BLaER1 treated with 17β-estradiol and CSF1 and Interleukin-3, amounts not matched to agents 10 nM and 100 nM (cell line): ENCODE measurements around the gene IGSF9B.

ENCODE experiments used
- H3K27ac ChIP-seq, 11 experiments: shearing (Covaris generic); formaldehyde crosslinking; 2 replicates each; pipeline ENCODE4 v1.8.1; 2022
- H3K27me3 ChIP-seq, 11 experiments: shearing (Covaris generic); formaldehyde crosslinking; 2 replicates each; pipeline ENCODE4 v1.8.1; 2022
- H3K36me3 ChIP-seq, 11 experiments: shearing (Covaris generic); formaldehyde crosslinking; 2 replicates each; pipeline ENCODE4 v1.8.1; 2022
- H3K4me1 ChIP-seq, 10 experiments: shearing (Covaris generic); formaldehyde crosslinking; 2 replicates each; pipeline ENCODE4 v1.8.1; 2022
- H3K4me2 ChIP-seq, 11 experiments: shearing (Covaris generic); formaldehyde crosslinking; 2 replicates each; pipeline ENCODE4 v1.8.1; 2022
- H3K4me3 ChIP-seq, 10 experiments: shearing (Covaris generic); formaldehyde crosslinking; 2 replicates each; pipeline ENCODE4 v1.8.1; 2022
- H3K9ac ChIP-seq, 11 experiments: shearing (Covaris generic); formaldehyde crosslinking; 2 replicates each; pipeline ENCODE4 v1.8.1; 2022
- H3K9me3 ChIP-seq, 11 experiments: shearing (Covaris generic); formaldehyde crosslinking; replicated peaks in 1 of 11; 2 replicates each; pipeline ENCODE4 v1.8.1; 2022
- H4K20me1 ChIP-seq, 11 experiments: shearing (Covaris generic); formaldehyde crosslinking; 2 replicates each; pipeline ENCODE4 v1.8.1; 2022
- Cebpa-rat ChIP-seq, 11 experiments: shearing (Covaris generic); IDR thresholded peaks; 2 replicates each; pipeline ENCODE4 v1.8.1; 2022

IGSF9B gene

DNA sequence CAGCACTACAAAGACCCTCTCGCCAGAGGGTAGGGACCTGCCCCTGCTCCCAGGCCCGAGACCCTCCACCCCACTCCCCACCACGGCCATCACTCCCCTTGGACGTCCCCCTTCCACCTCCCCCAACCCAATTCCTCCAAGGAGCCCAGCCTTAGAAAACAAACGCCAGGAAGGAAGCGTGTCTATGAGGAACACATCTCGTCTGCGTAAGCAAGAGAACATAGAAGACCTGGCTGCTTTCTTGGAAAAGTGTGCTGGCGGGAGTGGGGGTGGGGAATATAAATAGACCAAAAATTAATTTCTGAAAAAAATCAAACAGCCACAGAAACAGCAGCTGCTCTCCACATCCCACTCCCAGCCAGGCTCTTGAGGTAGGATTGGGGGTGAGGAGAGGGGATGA is 23.9 kb upstream of the IGSF9B start:
- no peaks in the 10 kb centered on the region for H3K27me3 ChIP-seq
- peaks cover 9 to 62% (median 53%) of the 10 kb centered on the region in 10 experiments; a peak in 19 of 20 replicates for H3K4me1 ChIP-seq
- H3K27ac ChIP-seq, result no peak overlapping the region

DNA sequence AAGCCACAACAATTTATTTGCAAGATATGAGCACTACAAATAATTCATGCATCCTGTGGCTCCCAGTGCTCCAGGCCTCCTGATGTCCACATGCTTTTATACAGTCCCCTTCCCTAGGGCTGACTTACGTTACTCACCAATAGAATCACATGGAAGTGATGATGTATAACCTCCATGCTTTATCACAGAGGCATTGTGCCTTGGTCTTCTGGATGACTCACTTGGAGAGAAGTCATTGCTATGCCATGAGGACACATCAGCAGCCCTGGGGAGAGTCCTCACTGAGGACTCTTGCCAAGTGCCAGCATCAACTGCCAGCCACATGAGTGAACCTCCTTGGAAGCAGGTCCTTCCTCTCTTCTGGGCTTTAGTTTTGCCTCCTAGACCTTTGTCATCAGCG is 22.0 kb upstream of the IGSF9B start:
- Histone ChIP-seq H3K4me2 (no peak overlapping the region), H4K20me1 (peaks cover 0 to 15% (median 0%) of the 10 kb centered on the region in 11 experiments; a peak in 2 of 22 replicates), H3K9ac (no peak overlapping the region), H3K36me3 (no peaks in the 10 kb centered on the region), H3K27me3 (no peaks in the 10 kb centered on the region), H3K27ac (no peak overlapping the region), H3K4me3 (no peak overlapping the region), H3K9me3 (no peaks in the 10 kb centered on the region), H3K4me1 (peaks cover 9 to 43% (median 35%) of the 10 kb centered on the region in 10 experiments; a peak in 19 of 20 replicates)
- TF ChIP-seq Cebpa-rat (IDR thresholded peaks at IDR 0.05), result no peak

More for the DNA sequence above, 23.9 kb upstream of the IGSF9B start:
- TF ChIP-seq Cebpa-rat (IDR thresholded peaks at IDR 0.05), result no peak
- Histone ChIP-seq H3K36me3 (no peaks in the 10 kb centered on the region), H3K4me2 (peak overlapping the region in 10 of 11 experiments; percentile 9 to 90 (median 79); a peak in 17 of 22 replicates), H3K9ac (no peak overlapping the region; a peak in 1 of 22 replicates), H4K20me1 (peaks cover 0 to 9% (median 0%) of the 10 kb centered on the region in 11 experiments; a peak in 2 of 22 replicates), H3K9me3 (no peaks in the 10 kb centered on the region), H3K4me3 (no peak overlapping the region)

DNA sequence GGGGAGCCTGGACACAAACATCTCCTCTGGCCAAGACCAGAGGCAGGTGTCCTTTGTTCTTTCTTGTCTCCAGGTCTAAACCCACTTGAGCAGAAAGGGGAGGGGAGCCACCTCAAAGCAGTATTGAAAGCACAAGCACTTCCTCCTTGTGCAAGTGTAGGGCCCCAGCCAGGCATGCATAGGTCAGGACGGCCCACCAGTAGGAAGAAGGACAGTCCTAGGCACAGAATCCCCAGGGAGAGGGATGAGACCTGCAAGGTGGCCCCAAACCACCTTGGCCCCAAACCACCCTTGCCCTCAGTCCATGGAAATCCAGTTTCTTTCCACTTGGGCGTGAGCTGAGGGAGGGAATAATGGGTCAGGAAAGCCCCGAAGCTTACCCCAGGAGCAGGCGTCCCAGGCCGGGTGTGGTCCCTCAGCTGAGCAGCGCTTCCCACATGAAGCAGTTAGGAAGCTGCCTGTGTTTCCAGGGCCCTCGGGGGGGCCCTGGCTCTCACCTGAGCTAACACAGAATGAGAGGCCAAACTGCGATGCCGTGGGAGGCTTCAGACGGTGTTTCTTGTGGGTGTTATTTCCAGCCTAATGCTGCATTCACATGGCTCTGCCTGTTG is 20.4 kb upstream of the IGSF9B start:
- H3K9ac ChIP-seq, result no peak overlapping the region
- TF ChIP-seq Cebpa-rat (IDR thresholded peaks at IDR 0.05), result no peak
- no peak overlapping the region for H3K4me3 ChIP-seq
- no peak overlapping the region for H3K27ac ChIP-seq
- H3K36me3 ChIP-seq, result no peaks in the 10 kb centered on the region
- H3K27me3 ChIP-seq, result no peaks in the 10 kb centered on the region
- H3K4me1 ChIP-seq, result peaks cover 9 to 27% (median 18%) of the 10 kb centered on the region in 10 experiments; a peak in 19 of 20 replicates
- peaks cover 0 to 15% (median 0%) of the 10 kb centered on the region in 11 experiments; a peak in 2 of 22 replicates for H4K20me1 ChIP-seq
- H3K4me2 ChIP-seq, result peak overlapping the region in 6 of 11 experiments; percentile 4 to 16 (median 11); a peak in 3 of 22 replicates
- H3K9me3 ChIP-seq, result no peaks in the 10 kb centered on the region

DNA sequence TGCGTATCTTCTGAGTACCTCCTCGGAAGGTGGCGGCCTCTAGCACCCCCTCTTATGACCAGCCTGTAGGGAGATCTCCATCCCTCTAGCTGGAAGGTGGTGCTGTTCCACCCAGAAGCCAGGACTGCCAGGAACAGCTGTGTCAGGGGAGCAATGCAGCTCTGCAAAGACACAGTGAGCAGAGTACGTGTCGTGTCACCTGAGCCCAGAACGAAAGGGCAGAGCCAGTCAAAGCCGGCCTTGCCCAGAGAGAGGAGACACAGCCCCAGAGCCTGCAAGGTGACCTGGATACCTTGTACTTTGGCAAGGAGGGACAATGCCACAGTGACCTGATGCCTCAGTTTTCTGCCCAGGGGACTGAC is 18.7 kb upstream of the IGSF9B start:
- no peak overlapping the region for H3K4me3 ChIP-seq
- H3K4me1 ChIP-seq, result peaks cover 0 to 10% (median 2%) of the 10 kb centered on the region in 10 experiments; a peak in 5 of 20 replicates
- H3K27ac ChIP-seq, result no peak overlapping the region
- no peaks in the 10 kb centered on the region for H3K36me3 ChIP-seq
- no peaks in the 10 kb centered on the region for H3K27me3 ChIP-seq
- no peak overlapping the region for H3K9ac ChIP-seq
- TF ChIP-seq Cebpa-rat (IDR thresholded peaks at IDR 0.05), result no peak
- peaks cover 0 to 15% (median 0%) of the 10 kb centered on the region in 11 experiments; a peak in 2 of 22 replicates for H4K20me1 ChIP-seq
- no peak overlapping the region for H3K4me2 ChIP-seq
- no peaks in the 10 kb centered on the region for H3K9me3 ChIP-seq

DNA sequence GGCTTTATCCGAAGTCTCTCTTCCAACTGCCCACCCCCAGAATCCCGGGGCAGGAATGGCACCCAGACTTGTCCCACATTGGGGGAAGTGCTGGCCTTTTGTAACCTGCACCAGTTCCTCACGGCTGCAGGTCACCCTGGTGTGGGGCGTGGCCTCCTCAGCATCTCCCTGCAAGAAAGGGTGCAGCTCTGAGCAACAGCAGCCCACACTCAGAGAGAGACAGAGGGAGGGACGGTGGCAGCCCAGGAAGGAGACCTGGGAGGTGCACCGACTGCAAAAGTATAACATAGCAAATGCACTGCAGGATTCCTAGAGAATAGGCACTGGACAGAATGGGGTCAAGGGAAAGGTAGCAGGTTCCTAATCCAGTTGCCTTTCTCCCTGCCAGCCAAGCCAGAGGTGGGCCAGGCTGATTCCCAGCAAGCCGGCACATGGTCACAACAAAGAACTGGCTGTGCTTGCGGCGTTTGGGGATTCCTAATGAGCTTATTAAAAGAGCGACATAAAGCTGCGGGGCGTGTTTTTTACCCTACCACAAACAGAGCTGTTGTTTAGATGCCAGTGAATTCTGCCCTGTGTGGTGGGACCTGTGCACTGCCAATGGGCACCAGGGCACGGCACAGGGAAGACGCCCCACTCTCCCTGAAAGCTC is 18.2 kb upstream of the IGSF9B start:
- Histone ChIP-seq H3K4me3 (no peak overlapping the region), H3K27ac (no peak overlapping the region), H3K4me1 (peaks cover 0 to 8% (median 2%) of the 10 kb centered on the region in 10 experiments; a peak in 4 of 20 replicates), H4K20me1 (peaks cover 0 to 15% (median 0%) of the 10 kb centered on the region in 11 experiments; a peak in 2 of 22 replicates), H3K27me3 (no peaks in the 10 kb centered on the region), H3K4me2 (no peak overlapping the region), H3K36me3 (no peaks in the 10 kb centered on the region), H3K9ac (no peak overlapping the region), H3K9me3 (no peaks in the 10 kb centered on the region)
- TF ChIP-seq Cebpa-rat (IDR thresholded peaks at IDR 0.05), result no peak

DNA sequence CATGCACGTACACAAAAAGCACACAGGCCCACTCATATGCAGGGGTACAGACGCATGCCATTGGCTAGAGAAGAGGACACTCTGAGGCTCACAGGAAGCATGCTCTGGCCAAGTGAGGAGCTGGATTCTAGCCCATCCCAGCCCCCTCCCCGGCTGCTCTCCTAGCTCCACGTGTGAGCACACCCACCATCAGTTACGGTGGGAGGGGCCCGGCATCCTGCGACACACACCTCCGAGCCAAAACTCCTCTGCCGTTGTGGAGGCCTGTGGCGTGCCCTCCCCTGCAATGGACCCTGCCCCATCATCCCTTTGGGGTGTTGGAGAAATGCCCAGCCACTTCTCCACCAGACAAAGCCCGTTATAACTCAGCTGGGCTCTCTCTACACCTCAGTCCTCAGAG is 15.1 kb upstream of the IGSF9B start:
- Histone ChIP-seq H4K20me1 (peaks cover 0 to 11% (median 0%) of the 10 kb centered on the region in 11 experiments; a peak in 2 of 22 replicates), H3K36me3 (no peaks in the 10 kb centered on the region), H3K4me1 (peaks cover 0 to 3% (median under 1%) of the 10 kb centered on the region in 10 experiments; a peak in 6 of 20 replicates), H3K27me3 (no peaks in the 10 kb centered on the region), H3K9ac (no peak overlapping the region), H3K4me3 (no peak overlapping the region), H3K27ac (no peak overlapping the region), H3K4me2 (no peak overlapping the region), H3K9me3 (no peaks in the 10 kb centered on the region)
- TF ChIP-seq Cebpa-rat (IDR thresholded peaks at IDR 0.05), result no peak

DNA sequence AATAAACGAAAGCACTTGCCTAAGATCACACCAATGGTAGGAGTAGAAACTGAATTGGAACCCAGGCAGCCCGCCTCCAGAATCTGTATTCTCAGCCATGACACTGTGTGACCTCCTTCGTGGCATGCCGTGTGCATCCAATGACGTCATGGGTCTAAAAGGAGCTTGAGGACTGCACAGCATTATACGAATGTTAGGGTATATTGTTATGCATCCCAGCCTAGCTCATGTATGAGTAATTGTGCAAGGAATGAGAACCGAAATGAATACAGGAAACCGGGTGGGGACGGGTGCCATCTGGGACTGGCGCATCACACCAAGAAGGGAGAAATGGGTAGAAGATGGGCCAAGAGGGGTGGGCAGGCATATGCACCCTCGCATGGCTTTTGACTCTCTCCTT is 12.3 kb upstream of the IGSF9B start:
- no peak overlapping the region for H3K4me2 ChIP-seq
- no peaks in the 10 kb centered on the region; a peak in 2 of 20 replicates for H3K4me1 ChIP-seq
- no peak overlapping the region for H3K9ac ChIP-seq
- H3K36me3 ChIP-seq, result no peaks in the 10 kb centered on the region
- no peak for TF ChIP-seq Cebpa-rat (IDR thresholded peaks at IDR 0.05)
- no peaks in the 10 kb centered on the region for H3K9me3 ChIP-seq
- H3K27ac ChIP-seq, result no peak overlapping the region
- H4K20me1 ChIP-seq, result peaks cover 0 to 3% (median 0%) of the 10 kb centered on the region in 11 experiments; a peak in 2 of 22 replicates
- no peak overlapping the region for H3K4me3 ChIP-seq
- no peaks in the 10 kb centered on the region for H3K27me3 ChIP-seq

DNA sequence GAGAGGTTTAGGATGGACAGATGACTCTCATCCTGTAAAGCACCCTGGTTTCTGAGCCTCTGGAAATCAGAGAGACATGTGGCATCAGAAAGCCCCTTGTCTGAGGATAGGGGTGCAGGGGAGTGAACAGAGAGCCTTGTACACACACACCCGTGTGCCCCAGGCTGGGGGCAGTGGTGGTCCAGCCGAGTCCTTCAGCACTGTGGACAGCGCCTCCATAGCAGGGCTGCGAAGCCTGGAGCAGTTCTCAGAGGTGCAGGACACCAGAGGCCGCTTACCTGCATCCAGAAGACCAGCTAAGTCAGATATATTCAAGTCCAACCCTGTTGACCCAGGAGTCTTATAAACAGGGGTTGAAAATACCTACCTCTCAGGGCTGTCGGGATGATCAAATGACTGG is 11.5 kb upstream of the IGSF9B start:
- TF ChIP-seq Cebpa-rat (IDR thresholded peaks at IDR 0.05), result no peak
- H3K4me2 ChIP-seq, result no peak overlapping the region
- no peak overlapping the region for H3K27ac ChIP-seq

DNA sequence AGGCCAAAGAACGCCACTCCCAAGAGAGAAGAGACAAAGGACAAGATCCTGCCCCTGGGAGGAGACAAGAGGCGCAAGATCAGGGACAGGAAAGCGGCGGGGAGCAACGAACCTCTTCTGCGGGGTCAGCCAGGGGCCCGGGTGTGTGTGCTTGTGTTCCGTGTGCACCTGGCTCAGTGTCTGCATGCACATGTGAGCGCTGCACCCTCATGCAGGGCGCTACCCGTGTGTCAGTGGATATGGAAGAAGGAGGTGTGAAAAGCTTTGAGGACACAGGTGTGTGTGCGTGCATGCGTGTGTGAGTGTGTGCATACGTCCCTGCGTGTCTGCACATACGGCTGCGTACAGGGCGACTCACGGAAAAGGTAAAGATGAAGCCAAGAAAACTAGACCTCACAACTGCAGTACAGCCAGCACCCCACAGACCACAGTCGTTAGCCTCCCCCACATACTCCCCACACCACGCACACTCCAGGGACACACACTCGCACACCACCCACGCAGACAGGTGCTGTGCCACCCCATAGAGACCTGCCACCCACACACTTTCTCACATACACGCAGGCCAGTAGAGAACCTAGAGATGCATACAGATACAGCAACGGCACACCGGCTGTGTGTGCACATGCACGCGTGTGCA is 11.0 kb upstream of the IGSF9B start:
- Histone ChIP-seq H3K4me2 (no peak overlapping the region), H3K9ac (no peak overlapping the region), H4K20me1 (no peaks in the 10 kb centered on the region; a peak in 2 of 22 replicates), H3K36me3 (no peaks in the 10 kb centered on the region), H3K4me1 (no peaks in the 10 kb centered on the region; a peak in 2 of 20 replicates), H3K9me3 (no peaks in the 10 kb centered on the region), H3K27ac (no peak overlapping the region), H3K4me3 (no peak overlapping the region), H3K27me3 (no peaks in the 10 kb centered on the region)
- no peak for TF ChIP-seq Cebpa-rat (IDR thresholded peaks at IDR 0.05)

More for the DNA sequence above, 11.5 kb upstream of the IGSF9B start:
- peaks cover 0 to 3% (median 0%) of the 10 kb centered on the region in 11 experiments; a peak in 2 of 22 replicates for H4K20me1 ChIP-seq
- H3K4me1 ChIP-seq, result no peaks in the 10 kb centered on the region; a peak in 2 of 20 replicates
- no peak overlapping the region for H3K4me3 ChIP-seq
- no peaks in the 10 kb centered on the region for H3K9me3 ChIP-seq
- H3K36me3 ChIP-seq, result no peaks in the 10 kb centered on the region
- no peak overlapping the region for H3K9ac ChIP-seq
- no peaks in the 10 kb centered on the region for H3K27me3 ChIP-seq
